Left colon (tissue), 2 donors: Measurements from ENCODE around the gene PCDHGC4. TPM values are rescaled to one million over a fixed set of nuclear protein-coding genes. Genes with fewer than 3 reads are reported as not detected.

Source experiments
- ATAC-seq: fragments of 200-7000 bp; cut with Tn5 transposase; one replicate; pipeline ENCODE4 v1.9.1; 2020; ENCODE audit warnings: mild to moderate bottlenecking, moderate library complexity
- DNase-seq, 2 donors: peaks; one replicate each; pipeline ENCODE4 v3.0.0-alpha.2; 2020
- intact Hi-C, 2 donors: fragments of 100-400 bp; cut with DNase I in 1 of 2; cut with micrococcal nuclease in 1 of 2; formaldehyde crosslinking; loops; one replicate each; pipeline versions ENCODE4 v1.11.2 to v1.14.0; 2022; cut with DNase I, micrococcal nuclease
- total RNA-seq, 2 donors: library from RNA; stranded (reverse); fragmentation: NEBNext Ultra II Directional; extraction: Animal tissue kit (Norgen Biotek cat#: 25700); gene quantifications; one replicate each; pipeline ENCODE4 v1.2.1, GENCODE V29; 2021
- donor health status: DM: no; HTN: no; CAD: no.
- donor health status: DM: yes; HTN: yes; CAD: no.

The PCDHGC4 gene
- total RNA-seq, 2 donors from 2014 or later, result 0.64 to 0.92 TPM

GRCh38 chr5:141519605-141520565 lies 35.1 kb downstream of the PCDHGC4 start:
- DNase-seq (no peak), ATAC-seq (no peak)
- intact Hi-C loops, result loop anchor here in 1 of 2 donors (10.0 kb wide), 1 partner anchor 195 kb away; the partner anchor contains the start of gene TAF7

- peak; percentile 84 for ATAC-seq
- intact Hi-C loops, result loop anchor here in 1 of 2 donors (10.0 kb wide), 1 partner anchor 197 kb away; the partner anchor contains the start of gene TAF7
- DNase-seq, result peak in 1 of 2 donors; percentile 52
These were observed 36.5 kb downstream of the PCDHGC4 start for GRCh38 chr5:141521244-141521781.

GRCh38 chr5:141522301-141522700 lies 37.5 kb downstream of the PCDHGC4 start:
- intact Hi-C loops, result loop anchor here in 1 of 2 donors (10.0 kb wide), 1 partner anchor 198 kb away; the partner anchor contains the start of gene TAF7

GRCh38 chr5:141523991-141524390 lies 39.2 kb downstream of the PCDHGC4 start:
- no peak for ATAC-seq
- DNase-seq, result no peak
- intact Hi-C loops, result loop anchor here in 1 of 2 donors (10.0 kb wide), 1 partner anchor 199 kb away; the partner anchor contains the start of gene TAF7

More at GRCh38 chr5:141522301-141522700, 37.5 kb downstream of the PCDHGC4 start:
- no peak for DNase-seq
- ATAC-seq, result no peak

- ATAC-seq, result peak; percentile 85
- intact Hi-C loops, result loop anchor here in 1 of 2 donors (10.0 kb wide), 1 partner anchor 200 kb away; the partner anchor contains the start of gene TAF7
- peak; percentile 82 to 86 for DNase-seq
These were observed 40.1 kb downstream of the PCDHGC4 start for GRCh38 chr5:141524604-141525597.

- no peak for DNase-seq
- intact Hi-C loops, result loop anchor here in 1 of 2 donors (10.0 kb wide), 1 partner anchor 201 kb away; the partner anchor contains the start of gene TAF7
- peak; percentile 61 for ATAC-seq
These were observed 40.8 kb downstream of the PCDHGC4 start for GRCh38 chr5:141525653-141526052.

GRCh38 chr5:141527426-141527825 lies 42.6 kb downstream of the PCDHGC4 start:
- no peak for DNase-seq
- ATAC-seq, result no peak
- intact Hi-C loops, result loop anchor here in 1 of 2 donors (10.0 kb wide), 1 partner anchor 203 kb away; the partner anchor contains the start of gene TAF7

- intact Hi-C loops, result loop anchor here in 1 of 2 donors (10.0 kb wide), 1 partner anchor 204 kb away; the partner anchor contains the start of gene TAF7
- no peak for ATAC-seq
- DNase-seq, result no peak
These were observed 43.6 kb downstream of the PCDHGC4 start for GRCh38 chr5:141528291-141528984.

GRCh38 chr5:141529002-141529401 lies 44.2 kb downstream of the PCDHGC4 start:
- intact Hi-C loops, result loop anchor here in 1 of 2 donors (10.0 kb wide), 1 partner anchor 204 kb away; the partner anchor contains the start of gene TAF7
- ATAC-seq (no peak), DNase-seq (no peak)

- no peak for DNase-seq
- no peak for ATAC-seq
- intact Hi-C loops, result loop anchor here in 1 of 2 donors (10.0 kb wide), 1 partner anchor 205 kb away; the partner anchor contains the start of gene TAF7
These were observed 45.0 kb downstream of the PCDHGC4 start for GRCh38 chr5:141529873-141530272.

- DNase-seq, result no peak
- intact Hi-C loops, result no loop called here
- no peak for ATAC-seq
These were observed 47.9 kb downstream of the PCDHGC4 start for GRCh38 chr5:141532726-141533125.

- ATAC-seq, result no peak
- intact Hi-C loops, result no loop called here
- no peak for DNase-seq
These were observed 49.1 kb downstream of the PCDHGC4 start for GRCh38 chr5:141533897-141534296.

GRCh38 chr5:141534492-141535213 lies 49.8 kb downstream of the PCDHGC4 start:
- ATAC-seq, result no peak
- intact Hi-C loops, result no loop called here
- DNase-seq, result no peak
